ENCODE data around the gene DENND4A. TPM values are rescaled to one million over a fixed set of nuclear protein-coding genes. Genes with fewer than 3 reads are reported as not detected.

DENND4A gene
- total RNA-seq, 4 donors from 2014 or later: 27.1 to 75.3 (median 52.8) TPM

GRCh38 chr15:65632780-65633375 lies 159.2 kb downstream of the DENND4A start:
- Histone ChIP-seq H3K9me3 (no peaks in the 10 kb centered on the region), H3K36me3 (no peaks in the 10 kb centered on the region), H3K27ac (no peak overlapping the region), H3K27me3 (no peaks in the 10 kb centered on the region), H3K4me1 (no peaks in the 10 kb centered on the region), H3K4me3 (no peak overlapping the region)
- intact Hi-C loops (cut with DNase I; ENCODE audit: low total_unique reads): no loop called here
- TF ChIP-seq CTCF (IDR thresholded peaks at IDR 0.05) (no peak), POLR2A (IDR thresholded peaks at IDR 0.05) (no peak)
- no peak for DNase-seq

- Histone ChIP-seq H3K27me3 (no peaks in the 10 kb centered on the region), H3K4me1 (no peaks in the 10 kb centered on the region), H3K4me3 (no peak overlapping the region), H3K36me3 (no peaks in the 10 kb centered on the region), H3K27ac (no peak overlapping the region), H3K9me3 (no peaks in the 10 kb centered on the region)
- intact Hi-C loops (cut with DNase I; ENCODE audit: low total_unique reads): no loop called here
- DNase-seq: no peak
- TF ChIP-seq POLR2A (IDR thresholded peaks at IDR 0.05): no peak
Measured at GRCh38 chr15:65631503-65631902, 160.6 kb downstream of the DENND4A start.

GRCh38 chr15:65630760-65631159 lies 161.3 kb downstream of the DENND4A start:
- H3K4me1 ChIP-seq: no peaks in the 10 kb centered on the region
- intact Hi-C loops (cut with DNase I; ENCODE audit: low total_unique reads): no loop called here

GRCh38 chr15:65629548-65629947 lies 162.5 kb downstream of the DENND4A start:
- no peaks in the 10 kb centered on the region for H3K27me3 ChIP-seq
- H3K27ac ChIP-seq: no peak overlapping the region
- intact Hi-C loops (cut with DNase I; ENCODE audit: low total_unique reads): no loop called here
- TF ChIP-seq POLR2A (IDR thresholded peaks at IDR 0.05) (no peak), CTCF (IDR thresholded peaks at IDR 0.05) (no peak)
- H3K4me3 ChIP-seq: no peak overlapping the region
- H3K4me1 ChIP-seq: no peaks in the 10 kb centered on the region
- H3K36me3 ChIP-seq: no peaks in the 10 kb centered on the region
- no peak for DNase-seq
- no peaks in the 10 kb centered on the region for H3K9me3 ChIP-seq

More at GRCh38 chr15:65630760-65631159, 161.3 kb downstream of the DENND4A start:
- H3K27me3 ChIP-seq: no peaks in the 10 kb centered on the region
- no peaks in the 10 kb centered on the region for H3K36me3 ChIP-seq
- no peaks in the 10 kb centered on the region for H3K9me3 ChIP-seq
- no peak overlapping the region for H3K27ac ChIP-seq
- no peak for DNase-seq
- TF ChIP-seq CTCF (IDR thresholded peaks at IDR 0.05) (no peak), POLR2A (IDR thresholded peaks at IDR 0.05) (no peak)
- no peak overlapping the region for H3K4me3 ChIP-seq

- H3K27ac ChIP-seq: no peak overlapping the region
- H3K4me1 ChIP-seq: no peaks in the 10 kb centered on the region
- intact Hi-C loops (cut with DNase I; ENCODE audit: low total_unique reads): no loop called here
- no peaks in the 10 kb centered on the region for H3K27me3 ChIP-seq
- no peaks in the 10 kb centered on the region for H3K9me3 ChIP-seq
- H3K36me3 ChIP-seq: no peaks in the 10 kb centered on the region
- H3K4me3 ChIP-seq: no peak overlapping the region
- no peak for TF ChIP-seq POLR2A (IDR thresholded peaks at IDR 0.05)
- TF ChIP-seq CTCF (IDR thresholded peaks at IDR 0.05): no peak
- no peak for DNase-seq
Measured at GRCh38 chr15:65626856-65627255, 165.2 kb downstream of the DENND4A start.

- Histone ChIP-seq H3K27ac (no peak overlapping the region), H3K4me3 (no peak overlapping the region), H3K9me3 (no peaks in the 10 kb centered on the region), H3K27me3 (no peaks in the 10 kb centered on the region), H3K36me3 (no peaks in the 10 kb centered on the region), H3K4me1 (no peaks in the 10 kb centered on the region)
- TF ChIP-seq POLR2A (IDR thresholded peaks at IDR 0.05) (no peak), CTCF (IDR thresholded peaks at IDR 0.05) (no peak)
- intact Hi-C loops (cut with DNase I; ENCODE audit: low total_unique reads): no loop called here
- DNase-seq: no peak
Measured at GRCh38 chr15:65623103-65623502, 169.0 kb downstream of the DENND4A start.

Data from uterus (tissue), 4 donors.